H1 (cell line): ENCODE results near the gene VDAC2. TPM values are rescaled to one million over a fixed set of nuclear protein-coding genes. Genes with fewer than 3 reads are reported as not detected.
A peak's percentile ranks its signal among the peaks of the same experiment; 100 is the strongest.

Experiments used
- ASH2L ChIP-seq: fragments of 200-600, 300-600 bp; sonication (generic); IDR thresholded peaks from one replicate; pipeline ENCODE4 v1.7.1; 2017; ENCODE audit warnings: low read length
- BACH1 ChIP-seq: IDR thresholded peaks from 2 replicates; pipeline ENCODE4 v1.6.1; 2012; ENCODE audit warnings: low read length, improper control_type of control experiment
- CTBP2 ChIP-seq: IDR thresholded peaks from 2 replicates; pipeline ENCODE4 v1.7.0; 2011; ENCODE audit warnings: borderline replicate concordance, mild to moderate bottlenecking, moderate library complexity, mixed read lengths, low read length; ENCODE audit not compliant: insufficient read depth, insufficient read length
- EP300 ChIP-seq, 2 experiments: IDR thresholded peaks; 1 replicate in 1 of 2; 2 replicates in 1 of 2; pipeline ENCODE4 v1.6.1; 2011 to 2012; ENCODE audit warnings: low read depth in 2 of 2, low read length in 2 of 2, mild to moderate bottlenecking in 2 of 2, borderline replicate concordance in 1 of 2, inconsistent platforms in 1 of 2, moderate library complexity in 1 of 2
- FOSL1 ChIP-seq: IDR thresholded peaks from 2 replicates; pipeline ENCODE4 v1.6.1; 2011; ENCODE audit warnings: mild to moderate bottlenecking, low read depth, low read length, moderate library complexity; ENCODE audit not compliant: insufficient read depth
- GABPA ChIP-seq: IDR thresholded peaks from 2 replicates; pipeline ENCODE4 v1.6.1; 2011; ENCODE audit warnings: mild to moderate bottlenecking, low read length, moderate library complexity, borderline replicate concordance; ENCODE audit not compliant: insufficient read depth
- GTF2F1 ChIP-seq: IDR thresholded peaks from 2 replicates; pipeline ENCODE4 v1.6.1; 2012; ENCODE audit warnings: low read depth, low read length, improper control_type of control experiment, borderline replicate concordance
- HDAC6 ChIP-seq: IDR thresholded peaks from one replicate; pipeline ENCODE4 v1.7.1; 2012; ENCODE audit warnings: low read depth, mild to moderate bottlenecking, inconsistent platforms, low read length, moderate library complexity
- JUN ChIP-seq: IDR thresholded peaks from 2 replicates; pipeline ENCODE4 v1.6.1; 2011; ENCODE audit warnings: low read depth, mild to moderate bottlenecking, improper control_type of control experiment, low read length
- JUND ChIP-seq: IDR thresholded peaks from 2 replicates; pipeline ENCODE4 v1.6.1; 2011; ENCODE audit warnings: mild to moderate bottlenecking, improper control_type of control experiment, low read length
- NRF1 ChIP-seq: IDR thresholded peaks from 2 replicates; pipeline ENCODE4 v1.6.1; 2011; ENCODE audit warnings: mild to moderate bottlenecking, low read depth, low read length, improper control_type of control experiment
- PHF8 ChIP-seq: fragments of 200-600 bp; sonication (generic); conservative IDR thresholded peaks from 2 replicates; pipeline ENCODE4 v1.7.1; 2012; ENCODE audit warnings: low read depth, mild to moderate bottlenecking, inconsistent platforms, low read length, moderate library complexity
- RAD21 ChIP-seq, 2 experiments: IDR thresholded peaks in 1 of 2; conservative IDR thresholded peaks in 1 of 2; 2 replicates each; pipeline ENCODE4 v1.6.1; 2011; ENCODE audit warnings: low read depth in 2 of 2, low read length in 2 of 2, improper control_type of control experiment in 1 of 2, inconsistent platforms in 1 of 2, mild to moderate bottlenecking in 1 of 2, moderate library complexity in 1 of 2
- RNF2 ChIP-seq: fragments of 200-900, 300-1000 bp; sonication (generic); IDR thresholded peaks from 2 replicates; pipeline ENCODE4 v1.7.1; 2016; ENCODE audit warnings: borderline replicate concordance, low read depth, mild to moderate bottlenecking, antibody characterized with exemption, low read length; ENCODE audit not compliant: poor library complexity, severe bottlenecking; ENCODE audit errors: missing control alignments
- SAP30 ChIP-seq: fragments of 300-600 bp; sonication (generic); IDR thresholded peaks from 2 replicates; pipeline ENCODE4 v1.7.1; 2012; ENCODE audit warnings: low read length, moderate library complexity, mild to moderate bottlenecking, inconsistent platforms; ENCODE audit not compliant: insufficient read depth, insufficient replicate concordance
- SP2 ChIP-seq: IDR thresholded peaks from 2 replicates; pipeline ENCODE4 v1.6.1; 2012; ENCODE audit warnings: mild to moderate bottlenecking, low read length, inconsistent platforms
- TAF1 ChIP-seq: IDR thresholded peaks from 2 replicates; pipeline ENCODE4 v1.6.1; 2011; ENCODE audit warnings: mild to moderate bottlenecking, low read depth, low read length
- TAF7 ChIP-seq: optimal IDR thresholded peaks from 2 replicates; pipeline ENCODE3; 2011; ENCODE audit warnings: low read depth, mild to moderate bottlenecking, inconsistent platforms, low read length, moderate library complexity, borderline replicate concordance
- TBP ChIP-seq: IDR thresholded peaks from 2 replicates; pipeline ENCODE4 v1.6.1; 2011; ENCODE audit warnings: low read depth, low read length, improper control_type of control experiment
- TEAD4 ChIP-seq: IDR thresholded peaks from 2 replicates; pipeline ENCODE4 v1.6.1; 2012; ENCODE audit warnings: low read depth, low read length, inconsistent platforms, mixed read lengths
- polyA plus RNA-seq, 7 experiments: library from polyadenylated mRNA; depleted of rRNA in 3 of 7; stranded (reverse) in 5 of 7; unstranded in 2 of 7; fragments of >200 nt in 5 of 7; fragments of 200-250 nt in 2 of 7; gene quantifications; 1 replicate in 5 of 7; 2 replicates in 1 of 7; 4 replicates in 1 of 7; pipeline versions ENCODE4 v1.2.1 to v1.2.3, GENCODE V29; 2011 to 2013; ENCODE audit warnings: missing spikeins in 2 of 7, mixed read lengths in 2 of 7
- total RNA-seq: library from RNA; stranded (reverse); fragmentation: NEBNext Ultra II Directional; extraction: Animal tissue kit (Norgen Biotek cat#: 25700); gene quantifications from 2 replicates; pipeline ENCODE4 v1.2.1, GENCODE V29; 2021
- TF ChIP-seq, protein P1 (sequence below): IDR thresholded peaks from 2 replicates; pipeline ENCODE4 v1.6.1; 2012; ENCODE audit warnings: low read length, inconsistent platforms
- TF ChIP-seq, protein P2 (sequence below): IDR thresholded peaks from 2 replicates; pipeline ENCODE4 v1.6.1; 2011; ENCODE audit warnings: low read length, improper control_type of control experiment

The VDAC2 gene
- total and polyA plus RNA-seq, 2 of the 8 experiments (the other 6 are each of a cell fraction or from before 2014, with no cell fraction given): 89.8 to 284 TPM

DNA sequence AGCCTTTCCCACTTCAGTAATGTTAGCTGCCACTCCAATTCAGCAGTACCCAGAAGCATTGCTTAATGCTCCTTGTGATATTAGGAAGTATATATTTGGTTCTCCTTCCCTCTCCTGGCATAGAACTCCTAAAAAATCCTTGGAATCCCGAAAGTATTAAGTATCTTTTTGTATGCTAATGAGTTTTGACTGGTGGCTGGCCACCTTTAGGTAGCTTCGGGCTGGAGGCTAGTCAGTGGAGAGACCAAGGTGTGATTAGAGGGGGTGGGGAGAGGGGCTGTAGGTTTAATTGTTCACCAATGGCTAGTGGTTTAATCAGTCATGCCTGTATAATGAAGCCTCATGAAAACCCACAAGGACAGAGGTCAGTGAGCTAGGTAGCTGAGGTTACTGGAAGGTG lies 12.9 kb downstream of the VDAC2 start (continued):
- TF ChIP-seq RAD21 (IDR thresholded peaks at IDR 0.05 in 1 of 2, conservative IDR thresholded peaks at IDR 0.05 in 1 of 2; ENCODE audit: low read depth in 2 of 2, low read length in 2 of 2): no peak
- TF ChIP-seq JUND: no peak
- no peak for TF ChIP-seq EP300 (IDR thresholded peaks at IDR 0.05; ENCODE audit: borderline replicate concordance in 1 of 2, low read depth in 2 of 2, low read length in 2 of 2)
- no peak for TF ChIP-seq RNF2
- TF ChIP-seq TEAD4: peak; percentile 77
- no peak for TF ChIP-seq PHF8
- no peak for TF ChIP-seq GABPA
- TF ChIP-seq JUN: no peak
- TF ChIP-seq, protein P1, sequence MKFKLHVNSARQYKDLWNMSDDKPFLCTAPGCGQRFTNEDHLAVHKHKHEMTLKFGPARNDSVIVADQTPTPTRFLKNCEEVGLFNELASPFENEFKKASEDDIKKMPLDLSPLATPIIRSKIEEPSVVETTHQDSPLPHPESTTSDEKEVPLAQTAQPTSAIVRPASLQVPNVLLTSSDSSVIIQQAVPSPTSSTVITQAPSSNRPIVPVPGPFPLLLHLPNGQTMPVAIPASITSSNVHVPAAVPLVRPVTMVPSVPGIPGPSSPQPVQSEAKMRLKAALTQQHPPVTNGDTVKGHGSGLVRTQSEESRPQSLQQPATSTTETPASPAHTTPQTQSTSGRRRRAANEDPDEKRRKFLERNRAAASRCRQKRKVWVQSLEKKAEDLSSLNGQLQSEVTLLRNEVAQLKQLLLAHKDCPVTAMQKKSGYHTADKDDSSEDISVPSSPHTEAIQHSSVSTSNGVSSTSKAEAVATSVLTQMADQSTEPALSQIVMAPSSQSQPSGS: no peak
- TF ChIP-seq ASH2L: peak; percentile 45
- TF ChIP-seq FOSL1: no peak
- TF ChIP-seq SAP30: no peak
- no peak for TF ChIP-seq HDAC6
- no peak for TF ChIP-seq NRF1
- no peak for TF ChIP-seq BACH1
- TF ChIP-seq TBP: no peak
- TF ChIP-seq GTF2F1: no peak
- TF ChIP-seq TAF7: no peak
- TF ChIP-seq, protein P2, sequence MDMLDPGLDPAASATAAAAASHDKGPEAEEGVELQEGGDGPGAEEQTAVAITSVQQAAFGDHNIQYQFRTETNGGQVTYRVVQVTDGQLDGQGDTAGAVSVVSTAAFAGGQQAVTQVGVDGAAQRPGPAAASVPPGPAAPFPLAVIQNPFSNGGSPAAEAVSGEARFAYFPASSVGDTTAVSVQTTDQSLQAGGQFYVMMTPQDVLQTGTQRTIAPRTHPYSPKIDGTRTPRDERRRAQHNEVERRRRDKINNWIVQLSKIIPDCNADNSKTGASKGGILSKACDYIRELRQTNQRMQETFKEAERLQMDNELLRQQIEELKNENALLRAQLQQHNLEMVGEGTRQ: no peak
- TF ChIP-seq TAF1: 0 out of 2 replicates have a peak, but pooled peaks have one; percentile 22
- no peak for TF ChIP-seq CTBP2
- no peak for TF ChIP-seq SP2
